22Rv1 (cell line): ENCODE measurements around the gene AUTS2.

Experiments used
- H3K27ac ChIP-seq: fragments of 450-650 bp; 2 replicates; pipeline ENCODE4 v1.5.1; 2017
- ZFX ChIP-seq: fragments of 450-650 bp; IDR thresholded peaks from 2 replicates; pipeline ENCODE4 v1.6.1; 2017; ENCODE audit warnings: antibody characterized with exemption, borderline replicate concordance
- TF ChIP-seq, protein P1 (sequence below): fragments of 450-650 bp; IDR thresholded peaks from 2 replicates; pipeline ENCODE4 v1.5.1; 2017; ENCODE audit warnings: mild to moderate bottlenecking

The AUTS2 gene

DNA sequence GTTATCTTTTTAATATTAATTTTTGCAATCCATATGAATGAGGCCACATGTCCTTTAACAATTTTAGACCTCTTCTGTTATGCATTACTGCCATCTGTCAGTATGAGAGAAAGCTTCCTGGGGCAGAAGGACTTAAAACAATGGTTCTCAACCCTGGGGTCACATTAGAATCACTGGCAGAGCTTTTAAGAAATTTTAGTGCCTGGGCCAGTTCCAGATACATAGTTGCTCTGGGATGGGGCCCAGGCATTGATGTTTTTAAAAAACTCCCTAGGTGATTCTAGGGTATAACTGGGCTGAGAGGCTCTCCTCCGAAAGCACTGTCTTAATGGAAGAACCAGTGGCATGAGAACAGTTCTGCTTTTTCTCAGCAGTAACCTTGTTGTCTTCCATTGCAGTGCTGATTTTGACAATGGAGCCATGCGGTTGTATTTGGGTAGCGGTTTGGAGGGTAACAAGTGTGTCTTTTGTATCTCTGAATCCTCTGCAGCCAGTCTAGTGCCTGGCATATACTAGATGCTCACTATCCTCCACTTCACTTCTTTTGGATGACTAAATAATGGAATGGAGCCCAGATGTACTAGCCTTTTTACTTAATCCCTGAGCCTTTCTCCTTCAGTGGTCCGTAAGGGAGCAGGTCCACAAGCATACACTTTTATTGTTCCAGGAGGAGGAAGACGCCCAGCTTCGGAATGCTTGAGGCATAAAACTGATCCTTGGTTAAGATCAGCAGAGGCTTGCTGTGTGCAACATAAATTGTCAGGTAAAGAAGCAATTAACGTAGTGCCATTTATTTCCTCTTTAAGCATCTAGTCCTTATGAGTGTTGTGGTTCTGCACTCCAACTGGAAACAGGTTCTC, 227.1 kb downstream of the AUTS2 start:
- TF ChIP-seq ZFX: no peak
- TF ChIP-seq, protein P1, sequence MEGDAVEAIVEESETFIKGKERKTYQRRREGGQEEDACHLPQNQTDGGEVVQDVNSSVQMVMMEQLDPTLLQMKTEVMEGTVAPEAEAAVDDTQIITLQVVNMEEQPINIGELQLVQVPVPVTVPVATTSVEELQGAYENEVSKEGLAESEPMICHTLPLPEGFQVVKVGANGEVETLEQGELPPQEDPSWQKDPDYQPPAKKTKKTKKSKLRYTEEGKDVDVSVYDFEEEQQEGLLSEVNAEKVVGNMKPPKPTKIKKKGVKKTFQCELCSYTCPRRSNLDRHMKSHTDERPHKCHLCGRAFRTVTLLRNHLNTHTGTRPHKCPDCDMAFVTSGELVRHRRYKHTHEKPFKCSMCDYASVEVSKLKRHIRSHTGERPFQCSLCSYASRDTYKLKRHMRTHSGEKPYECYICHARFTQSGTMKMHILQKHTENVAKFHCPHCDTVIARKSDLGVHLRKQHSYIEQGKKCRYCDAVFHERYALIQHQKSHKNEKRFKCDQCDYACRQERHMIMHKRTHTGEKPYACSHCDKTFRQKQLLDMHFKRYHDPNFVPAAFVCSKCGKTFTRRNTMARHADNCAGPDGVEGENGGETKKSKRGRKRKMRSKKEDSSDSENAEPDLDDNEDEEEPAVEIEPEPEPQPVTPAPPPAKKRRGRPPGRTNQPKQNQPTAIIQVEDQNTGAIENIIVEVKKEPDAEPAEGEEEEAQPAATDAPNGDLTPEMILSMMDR: no peak
- no peak overlapping the region for H3K27ac ChIP-seq

DNA sequence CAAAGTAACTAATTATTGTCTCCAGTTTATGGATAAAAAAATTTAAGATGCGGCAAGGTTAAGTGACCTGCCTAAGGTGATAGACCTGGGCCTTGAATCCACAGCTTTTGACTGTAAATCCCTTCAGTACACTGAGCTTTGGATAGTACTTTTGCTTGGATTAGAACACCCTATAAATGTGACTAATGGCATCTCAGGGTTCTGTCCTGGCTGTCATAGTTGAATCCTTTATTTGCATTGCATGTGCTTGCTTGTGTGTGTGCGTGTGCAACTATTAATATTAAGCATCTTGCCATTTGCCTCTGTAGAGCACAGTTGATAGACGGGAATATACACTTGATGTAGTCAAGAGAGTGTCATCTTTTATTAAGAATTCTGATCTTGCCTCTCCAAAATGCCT, 228.0 kb downstream of the AUTS2 start:
- H3K27ac ChIP-seq: no peak overlapping the region

DNA sequence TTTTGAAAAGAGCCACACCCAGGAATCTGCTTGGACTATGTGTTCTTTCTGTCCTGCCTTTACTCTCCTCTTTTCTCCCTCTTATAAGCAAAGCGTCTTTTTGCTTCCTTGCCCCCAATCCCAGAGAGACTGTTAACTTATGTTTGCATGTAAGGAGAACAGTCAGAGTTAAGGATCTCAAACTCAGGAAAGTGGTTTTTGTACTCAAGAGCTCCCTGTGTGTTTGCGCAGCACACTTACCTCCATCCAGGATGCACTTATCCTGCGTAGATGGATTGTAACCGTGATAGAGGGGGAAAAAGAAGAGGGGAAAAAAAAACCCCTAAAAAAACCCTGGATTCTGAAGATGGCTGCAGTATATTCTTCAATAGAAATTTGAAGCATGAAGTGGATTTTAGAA, 228.9 kb downstream of the AUTS2 start:
- H3K27ac ChIP-seq: no peak overlapping the region
- TF ChIP-seq ZFX: no peak
- TF ChIP-seq, protein P1: no peak

More for the DNA sequence above, 228.0 kb downstream of the AUTS2 start:
- no peak for TF ChIP-seq ZFX
- TF ChIP-seq, protein P1: no peak

DNA sequence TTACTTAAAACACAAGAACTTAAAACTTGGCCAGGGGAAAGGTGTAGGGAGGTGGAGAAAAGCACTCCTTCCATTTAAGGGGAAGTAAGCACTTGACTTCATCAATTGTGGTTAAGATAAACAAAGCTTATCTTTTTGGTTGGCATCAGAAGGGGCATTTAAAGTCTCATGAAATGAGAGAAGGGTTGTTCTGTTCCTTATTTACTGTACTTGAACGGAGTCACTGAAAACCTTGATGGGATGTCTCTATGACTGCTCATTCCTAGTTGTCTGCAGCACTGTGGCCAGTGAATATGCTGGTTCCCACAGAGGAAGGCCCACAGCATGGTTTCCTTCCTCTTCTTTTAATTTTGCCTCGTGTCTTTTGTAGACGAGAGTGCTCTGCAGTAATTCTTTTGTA, 229.3 kb downstream of the AUTS2 start:
- TF ChIP-seq, protein P1: no peak
- TF ChIP-seq ZFX: no peak
- H3K27ac ChIP-seq: no peak overlapping the region

DNA sequence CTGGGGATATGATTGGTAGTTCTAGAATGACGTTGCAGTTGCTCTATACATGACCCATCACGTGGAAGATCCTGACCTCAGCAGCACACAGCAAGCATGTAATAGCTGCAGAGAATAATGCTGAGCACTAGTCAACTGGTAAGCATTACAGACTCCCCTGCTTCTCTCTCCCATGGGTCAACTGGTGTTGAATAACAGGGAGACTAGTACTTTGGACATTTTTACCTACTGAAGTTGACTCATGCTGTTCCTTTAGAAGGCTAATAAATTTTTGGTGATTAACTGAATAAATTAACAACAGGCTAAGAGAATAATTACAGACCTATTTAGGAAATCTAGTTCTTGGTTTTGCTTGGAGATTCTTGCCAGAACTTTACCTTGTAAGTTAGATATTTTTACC, 234.1 kb downstream of the AUTS2 start:
- no peak for TF ChIP-seq ZFX
- TF ChIP-seq, protein P1: no peak
- H3K27ac ChIP-seq: no peak overlapping the region

DNA sequence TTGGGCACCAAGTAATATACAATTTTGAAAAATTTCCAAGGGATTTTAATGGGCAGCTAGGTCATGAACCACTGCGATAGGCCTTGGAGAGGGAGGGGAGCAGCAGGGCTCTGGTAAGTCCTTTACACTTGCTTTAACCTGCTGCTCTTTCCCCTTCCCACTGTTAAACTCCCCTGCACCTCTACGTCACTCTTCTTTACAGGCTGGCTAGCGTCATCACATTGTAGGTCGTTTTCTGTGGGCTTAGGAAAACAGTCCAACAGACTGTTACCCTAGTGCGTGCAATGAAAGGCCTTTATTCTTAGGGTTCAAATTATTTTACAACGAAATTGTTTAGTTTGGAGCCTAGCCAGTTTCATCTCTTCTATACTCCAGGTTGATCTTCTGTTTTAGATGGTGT, 235.7 kb downstream of the AUTS2 start:
- H3K27ac ChIP-seq: no peak overlapping the region
- TF ChIP-seq ZFX: no peak
- TF ChIP-seq, protein P1: no peak

DNA sequence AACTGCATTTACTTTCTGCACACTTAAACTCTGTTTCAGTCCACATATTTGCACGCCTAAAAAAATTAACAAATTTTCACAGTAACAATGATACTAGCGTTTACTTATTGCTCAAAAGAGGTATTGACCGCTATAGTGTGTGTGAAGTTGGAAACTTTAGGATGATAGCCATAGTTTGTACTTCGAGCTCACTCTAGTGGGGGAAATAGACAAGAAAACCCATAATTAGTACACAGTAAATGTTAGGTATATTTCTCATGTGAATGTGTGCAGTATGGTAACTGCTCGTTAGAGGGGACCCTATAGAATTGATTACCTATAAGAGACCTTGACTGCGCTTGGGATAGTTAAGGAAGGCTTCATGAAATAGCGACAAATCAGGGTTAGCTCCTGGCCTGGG, 238.4 kb downstream of the AUTS2 start:
- TF ChIP-seq, protein P1: no peak; the same call in 1 of the 2 replicates
- TF ChIP-seq ZFX: no peak
- no peak overlapping the region for H3K27ac ChIP-seq
